Measurements from ENCODE around the gene GRWD1.

Gene GRWD1

GRCh38 chr19:48506138-48506733 is 60.5 kb downstream of the GRWD1 start:
- no peaks in the 10 kb centered on the region for H3K9me3 ChIP-seq (ENCODE audit: insufficient read depth, low read depth, low read length)
- H3K4me1 ChIP-seq (ENCODE audit: insufficient read depth, low read length), result no peaks in the 10 kb centered on the region
- peaks cover 5% of the 10 kb centered on the region; the same call in 1 of the 2 replicates for H3K27me3 ChIP-seq (ENCODE audit: insufficient read depth, low read length)
- H3K4me3 ChIP-seq (ENCODE audit: low read length), result no peak overlapping the region
- H3K36me3 ChIP-seq (ENCODE audit: insufficient read depth, low read depth, low read length), result no peaks in the 10 kb centered on the region
- H3K27ac ChIP-seq (ENCODE audit: low read length), result no peak overlapping the region
- no peak overlapping the region for H3K9ac ChIP-seq (ENCODE audit: low read depth, low read length)
